C4-2B (cell line): Measurements from ENCODE around the gene ANKRD12.

Source experiments
- ZFX ChIP-seq: fragments of 450-650 bp; IDR thresholded peaks from 2 replicates; pipeline ENCODE4 v1.6.1; 2017
- TF ChIP-seq, protein P1 (sequence below): fragments of 450-650 bp; conservative IDR thresholded peaks from 2 replicates; pipeline ENCODE4 v1.5.1; 2017; ENCODE audit warnings: mild to moderate bottlenecking

DNA sequence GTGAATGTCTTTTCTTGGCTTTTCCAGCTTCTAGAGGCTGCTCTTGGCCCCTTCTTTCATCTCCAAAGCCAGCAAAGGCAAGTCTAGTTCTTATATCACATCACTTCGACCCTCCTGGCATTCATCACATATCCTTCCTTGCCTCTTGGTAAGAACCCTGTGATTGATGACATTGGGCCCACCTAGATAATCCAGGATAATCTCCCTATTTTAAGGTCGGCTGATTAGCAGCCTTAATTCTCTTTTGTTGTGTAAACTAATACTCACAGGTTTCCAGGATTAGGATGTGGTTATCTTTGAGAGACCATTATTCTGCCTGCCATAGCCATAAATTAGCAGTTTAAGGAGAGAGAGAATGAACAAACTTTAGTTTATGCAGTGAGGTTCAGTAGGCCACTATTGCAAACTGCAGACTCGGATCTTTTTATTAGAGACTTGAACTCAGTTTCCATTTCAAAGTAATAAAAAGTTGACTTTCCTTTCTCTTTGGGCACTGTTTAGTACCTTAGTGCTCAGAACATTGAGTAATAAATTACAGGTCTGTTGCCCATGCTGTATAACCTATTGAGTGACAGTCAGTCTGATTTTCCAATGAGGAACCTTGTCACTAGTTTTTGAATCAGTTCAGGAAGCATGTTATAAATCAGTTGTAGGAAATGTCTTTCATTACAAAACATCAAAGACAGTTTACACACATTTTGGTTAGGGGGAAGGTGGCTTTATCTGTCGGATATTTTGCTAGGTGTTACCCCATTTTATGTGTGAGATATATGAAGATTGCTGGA, 29.6 kb upstream of the ANKRD12 start:
- TF ChIP-seq, protein P1, sequence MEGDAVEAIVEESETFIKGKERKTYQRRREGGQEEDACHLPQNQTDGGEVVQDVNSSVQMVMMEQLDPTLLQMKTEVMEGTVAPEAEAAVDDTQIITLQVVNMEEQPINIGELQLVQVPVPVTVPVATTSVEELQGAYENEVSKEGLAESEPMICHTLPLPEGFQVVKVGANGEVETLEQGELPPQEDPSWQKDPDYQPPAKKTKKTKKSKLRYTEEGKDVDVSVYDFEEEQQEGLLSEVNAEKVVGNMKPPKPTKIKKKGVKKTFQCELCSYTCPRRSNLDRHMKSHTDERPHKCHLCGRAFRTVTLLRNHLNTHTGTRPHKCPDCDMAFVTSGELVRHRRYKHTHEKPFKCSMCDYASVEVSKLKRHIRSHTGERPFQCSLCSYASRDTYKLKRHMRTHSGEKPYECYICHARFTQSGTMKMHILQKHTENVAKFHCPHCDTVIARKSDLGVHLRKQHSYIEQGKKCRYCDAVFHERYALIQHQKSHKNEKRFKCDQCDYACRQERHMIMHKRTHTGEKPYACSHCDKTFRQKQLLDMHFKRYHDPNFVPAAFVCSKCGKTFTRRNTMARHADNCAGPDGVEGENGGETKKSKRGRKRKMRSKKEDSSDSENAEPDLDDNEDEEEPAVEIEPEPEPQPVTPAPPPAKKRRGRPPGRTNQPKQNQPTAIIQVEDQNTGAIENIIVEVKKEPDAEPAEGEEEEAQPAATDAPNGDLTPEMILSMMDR: no peak
- TF ChIP-seq ZFX: no peak
